Adipose tissue (tissue), 3 donors: ENCODE measurements around the gene OR6C3. TPM values are rescaled to one million over a fixed set of nuclear protein-coding genes. Genes with fewer than 3 reads are reported as not detected.
"Not testable (repeated sequence)": the region's sequence is repeated elsewhere in the genome, so short reads cannot be mapped to it uniquely, and the experiment has no call there.

ENCODE experiments used
- H3K27ac ChIP-seq: one replicate; pipeline ENCODE4 v1.5.1; 2013; ENCODE audit warnings: low read depth, low read length
- WGBS, 3 donors: extraction: QIAGEN DNeasy Blood & Tissue Kit; methylation state at CpG; one replicate each; pipeline ENCODE4 v1.1.7; 2013; 5-methylcytosine and 5-hydroxymethylcytosine counted together
- polyA plus RNA-seq, 3 donors: library from polyadenylated mRNA; stranded (reverse); fragments of 200-250 nt; gene quantifications; one replicate each; pipeline ENCODE4 v1.2.3, GENCODE V29; 2013
- donor health status: healthy with polysubstance abuse.
- donor health status: Bipolar disorder and iron deficiency.
- donor health status: healthy.

Gene OR6C3
- polyA plus RNA-seq = not detected

GRCh38 chr12:55330446-55330845, at the start of gene OR6C3:
Gene OR6C3 (plus strand): TSS chr12:55330746. CDS start chr12:55331701, 955 bp downstream.
- no peak within 1 kb of the TSS for H3K27ac ChIP-seq
- WGBS, 3 donors = 82 to 98% (median 95%) methylated on average over 1 of the region's 1 CpG

- 41 to 65% (median 56%) methylated on average over 2 of the region's 2 CpGs for WGBS, 3 donors
- H3K27ac ChIP-seq = no peak overlapping the region
These were observed 49.6 kb upstream of the OR6C3 start for GRCh38 chr12:55280991-55281390.

DNA sequence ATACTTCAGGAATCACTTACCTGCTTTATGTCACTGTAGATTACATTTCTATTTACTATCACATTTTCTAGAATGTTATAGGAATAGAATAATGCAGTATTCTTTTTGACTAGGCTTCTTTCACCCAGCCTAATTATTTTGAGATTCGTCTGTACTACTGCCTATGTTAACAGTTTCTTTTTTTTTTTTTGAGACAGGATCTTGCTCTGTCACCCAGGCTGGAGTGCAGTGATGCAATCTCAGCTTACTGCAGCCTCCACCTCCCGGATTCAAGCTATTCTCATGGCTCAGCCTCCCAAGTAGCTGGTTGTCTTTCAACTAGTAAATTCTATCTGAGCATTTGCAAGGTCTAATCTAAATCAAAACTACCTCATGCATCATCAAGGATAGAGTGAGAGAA, 40.5 kb upstream of the OR6C3 start:
- no peak overlapping the region for H3K27ac ChIP-seq
- WGBS, 3 donors = 38 to 66% (median 64%) methylated on average over 2 of the region's 2 CpGs

DNA sequence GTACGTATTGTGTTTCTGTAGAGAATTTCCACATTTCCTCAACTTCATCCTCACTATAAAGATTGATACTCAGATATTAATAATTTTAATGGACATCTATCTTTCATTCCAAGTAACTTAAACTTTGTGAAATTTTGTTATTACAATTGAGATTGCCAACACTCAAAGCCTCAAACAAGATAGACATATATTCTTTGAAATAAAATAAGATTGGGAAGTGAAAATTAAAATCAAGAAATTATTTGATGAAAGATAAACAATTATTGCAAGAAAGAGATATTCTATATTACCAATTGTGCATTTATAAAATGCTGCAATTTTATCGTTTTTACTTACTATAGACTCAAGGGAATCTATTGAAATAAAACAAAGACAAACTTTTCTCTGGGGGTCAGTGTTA, 34.1 kb upstream of the OR6C3 start, which contains the start of gene OR6C6:
TSS of gene OR6C6 (minus strand) at position 101 of the 400 bp plus-strand sequence. CDS start 1,337 bp downstream, outside the sequence.
- whole genome bisulfite sequencing, 3 donors = 80 to 83% (median 81%) methylated on average over 2 of the region's 2 CpGs
- H3K27ac ChIP-seq = no peak within 1 kb of the TSS

DNA sequence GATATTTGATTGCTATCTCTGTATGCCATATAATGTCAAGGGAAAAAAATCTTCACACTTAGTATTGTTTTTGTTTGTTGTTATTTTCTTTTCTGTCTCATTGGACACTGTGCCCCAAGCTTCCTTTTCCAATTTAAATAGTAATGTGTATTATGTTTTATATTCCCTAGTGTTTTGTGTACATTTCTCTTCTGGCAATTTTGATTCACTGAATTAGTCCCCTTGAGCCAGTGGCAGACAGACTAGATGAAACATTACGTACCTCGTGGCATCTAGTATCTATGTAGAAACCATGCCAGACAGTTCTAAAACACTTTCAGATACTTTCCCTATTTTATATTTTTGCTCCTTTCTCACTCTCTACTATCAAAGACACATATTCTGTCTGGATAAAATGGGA, 16.5 kb upstream of the OR6C3 start, which contains the start of gene OR6C1:
TSS of gene OR6C1 (plus strand) at position 301 of the 400 bp plus-strand sequence. CDS start 6,257 bp downstream, outside the sequence.
- H3K27ac ChIP-seq = no peak within 1 kb of the TSS
- 76 to 80% (median 77%) methylated on average over 2 of the region's 2 CpGs for WGBS, 3 donors

GRCh38 chr12:55320201-55320600, 10.3 kb upstream of the OR6C3 start:
- WGBS, 3 donors = 32 to 84% (median 79%) methylated on average over 4 of the region's 4 CpGs
- H3K27ac ChIP-seq = no peak overlapping the region

GRCh38 chr12:55325801-55326200, 4.7 kb upstream of the OR6C3 start:
- H3K27ac ChIP-seq = not testable (repeated sequence)
- 91 to 94% (median 94%) methylated on average over 6 of the region's 6 CpGs for WGBS, 3 donors

DNA sequence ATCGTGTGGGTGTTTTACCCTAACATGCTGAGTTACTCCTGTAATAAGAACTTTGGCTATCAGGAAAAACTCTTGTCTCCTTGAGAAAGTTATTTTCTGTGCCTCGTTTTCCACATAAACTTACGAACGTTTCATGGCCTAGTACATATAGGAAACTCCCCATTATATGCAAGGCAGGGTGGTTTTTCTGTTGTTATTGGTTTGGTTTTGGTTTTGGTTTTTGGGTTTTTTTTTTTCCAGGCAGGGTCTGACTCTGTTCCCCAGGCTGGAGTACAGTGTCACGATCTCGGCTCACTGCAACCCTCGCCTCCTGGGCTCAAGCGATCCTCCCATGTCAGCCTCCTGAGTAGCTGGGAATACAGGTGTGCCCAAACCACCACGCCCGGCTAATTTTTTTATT, 5.5 kb downstream of the OR6C3 start:
- no peak overlapping the region for H3K27ac ChIP-seq
- WGBS, 3 donors = 87 to 89% (median 87%) methylated on average over 10 of the region's 10 CpGs

DNA sequence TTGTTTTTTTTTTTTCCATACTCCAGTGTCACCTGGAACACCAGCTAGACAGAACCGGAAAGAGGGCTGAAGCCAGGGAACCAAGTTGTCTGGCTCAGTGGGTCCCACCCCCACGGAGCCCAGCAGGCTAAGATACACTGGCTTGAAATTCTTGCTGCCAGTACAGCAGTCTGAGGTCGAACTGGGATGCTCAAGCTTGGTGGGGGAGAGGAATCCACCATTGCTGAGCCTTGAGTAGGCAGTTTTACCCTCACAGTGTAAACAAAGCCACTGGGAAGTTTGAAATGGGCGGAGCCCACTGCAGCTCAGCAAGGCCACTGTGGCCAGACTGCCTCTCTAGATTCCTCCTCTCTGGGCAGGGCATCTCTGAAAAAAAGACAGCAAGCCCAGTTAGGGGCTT, 24.8 kb downstream of the OR6C3 start:
- not testable (repeated sequence) for H3K27ac ChIP-seq
- WGBS, 3 donors = 60 to 72% (median 66%) methylated on average over 4 of the region's 4 CpGs

GRCh38 chr12:55362675-55363074, 32.1 kb downstream of the OR6C3 start, which contains the start of gene OR6C75:
Gene OR6C75 (plus strand): TSS chr12:55362975. CDS start chr12:55365111, 2,136 bp downstream.
- H3K27ac ChIP-seq = no peak within 1 kb of the TSS
- WGBS, 3 donors = 87 to 92% (median 91%) methylated on average over 4 of the region's 4 CpGs

DNA sequence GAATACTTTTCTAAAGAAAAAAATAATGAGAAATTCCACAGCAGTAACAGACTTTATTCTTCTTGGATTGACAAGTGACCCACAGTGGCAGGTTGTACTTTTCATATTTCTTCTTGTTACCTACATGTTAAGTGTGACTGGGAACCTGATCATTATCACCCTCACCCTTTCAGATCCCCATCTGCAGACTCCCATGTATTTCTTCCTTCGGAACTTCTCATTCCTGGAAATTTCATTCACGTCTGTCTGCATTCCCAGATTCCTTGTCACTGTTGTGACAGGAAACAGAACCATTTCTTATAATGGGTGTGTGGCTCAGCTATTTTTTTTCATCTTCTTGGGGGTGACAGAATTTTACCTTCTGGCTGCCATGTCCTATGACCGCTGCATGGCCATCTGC, 34.5 kb downstream of the OR6C3 start:
- no peak overlapping the region for H3K27ac ChIP-seq
- 69 to 74% (median 72%) methylated on average over 3 of the region's 3 CpGs for WGBS, 3 donors

- 72 to 82% (median 82%) methylated on average over 4 of the region's 4 CpGs for WGBS, 3 donors
- H3K27ac ChIP-seq = no peak overlapping the region
These were observed 42.0 kb downstream of the OR6C3 start for GRCh38 chr12:55372521-55372920.

Other genes starting within 250 kb of the OR6C3 start
- not detected for gene OR9K2, start 204.3 kb upstream of the OR6C3 start, polyA plus RNA-seq
- not detected for gene OR10A7, start 109.7 kb upstream of the OR6C3 start, polyA plus RNA-seq
- not detected for gene OR6C74, start 86.1 kb upstream of the OR6C3 start, polyA plus RNA-seq
- not detected for gene OR6C6, start 34.2 kb upstream of the OR6C3 start, polyA plus RNA-seq
- not detected for gene OR6C1, start 16.4 kb upstream of the OR6C3 start, polyA plus RNA-seq
- gene OR6C75, start 32.2 kb downstream of the OR6C3 start, polyA plus RNA-seq = under 1 TPM in 1 of 3 donors, not detected in 2; 0.11 TPM
- not detected for gene OR6C65, start 69.8 kb downstream of the OR6C3 start, polyA plus RNA-seq
- not detected for gene OR6C76, start 95.5 kb downstream of the OR6C3 start, polyA plus RNA-seq
- not detected for gene OR6C2, start 113.3 kb downstream of the OR6C3 start, polyA plus RNA-seq
- gene OR6C70, start 139.4 kb downstream of the OR6C3 start, polyA plus RNA-seq = not detected
- not detected for gene OR6C68, start 161.6 kb downstream of the OR6C3 start, polyA plus RNA-seq
- not detected for gene OR6C4, start 218.9 kb downstream of the OR6C3 start, polyA plus RNA-seq
- not detected for gene OR2AP1, start 241.7 kb downstream of the OR6C3 start, polyA plus RNA-seq